ENCODE data around the gene GSTT4.
A peak's percentile ranks its signal among the peaks of the same experiment; 100 is the strongest.
"Not testable (repeated sequence)": the region's sequence is repeated elsewhere in the genome, so short reads cannot be mapped to it uniquely, and the experiment has no call there.

The GSTT4 gene

DNA sequence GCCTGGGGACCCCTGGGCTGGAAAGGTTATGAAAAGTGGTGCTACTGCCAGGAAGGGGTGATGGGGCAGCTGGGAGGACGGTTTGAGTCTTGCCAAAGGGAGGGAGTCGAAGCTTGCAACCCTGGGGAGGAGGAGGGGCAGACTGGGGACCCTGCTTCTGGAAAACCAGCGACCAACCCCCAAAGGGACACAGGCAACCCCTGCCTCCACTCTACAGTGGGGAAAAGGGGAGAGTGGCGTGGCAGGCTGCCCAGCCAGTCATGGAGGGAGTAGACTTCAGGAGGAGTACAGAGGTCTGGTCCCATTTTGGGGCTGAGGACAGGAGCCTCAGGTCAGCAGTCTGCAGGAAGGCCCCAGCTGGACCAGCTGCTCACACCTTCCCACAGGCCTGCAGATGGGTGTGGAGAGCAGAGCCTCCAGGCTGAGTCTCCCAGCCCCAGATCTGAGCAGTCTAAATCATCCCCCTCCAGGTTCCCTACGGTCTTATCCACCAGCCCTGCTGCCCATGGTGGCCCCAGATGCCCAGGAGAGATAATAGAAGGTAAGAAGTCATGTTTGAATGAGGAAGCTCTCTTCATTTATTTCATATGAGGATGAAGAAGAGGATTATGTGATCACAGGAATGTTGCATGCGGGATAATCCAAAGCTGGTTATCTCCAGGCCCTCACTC lies 34.3 kb downstream of the GSTT4 start:
- peaks cover 20 to 27% of the 10 kb centered on the region in 2 donors for H3K36me3 ChIP-seq (ENCODE audit: control insufficient read depth in 2 of 2, insufficient read depth in 2 of 2, low read length in 2 of 2)
- H3K4me3 ChIP-seq (ENCODE audit: low read length in 2 of 2) = no peak overlapping the region
- H3K4me1 ChIP-seq (ENCODE audit: control insufficient read depth, insufficient read depth, low read length) = peaks cover 3% of the 10 kb centered on the region
- no peak overlapping the region for H3K27ac ChIP-seq (ENCODE audit: low read length)
- H3K27me3 ChIP-seq (ENCODE audit: control insufficient read depth in 1 of 2, insufficient read depth in 2 of 2, low read length in 2 of 2) = no peaks in the 10 kb centered on the region
- H3K9ac ChIP-seq (ENCODE audit: low read length in 2 of 2) = no peak overlapping the region
- H3K9me3 ChIP-seq (ENCODE audit: control insufficient read depth in 2 of 2, low read length in 2 of 2) = no peaks in the 10 kb centered on the region

DNA sequence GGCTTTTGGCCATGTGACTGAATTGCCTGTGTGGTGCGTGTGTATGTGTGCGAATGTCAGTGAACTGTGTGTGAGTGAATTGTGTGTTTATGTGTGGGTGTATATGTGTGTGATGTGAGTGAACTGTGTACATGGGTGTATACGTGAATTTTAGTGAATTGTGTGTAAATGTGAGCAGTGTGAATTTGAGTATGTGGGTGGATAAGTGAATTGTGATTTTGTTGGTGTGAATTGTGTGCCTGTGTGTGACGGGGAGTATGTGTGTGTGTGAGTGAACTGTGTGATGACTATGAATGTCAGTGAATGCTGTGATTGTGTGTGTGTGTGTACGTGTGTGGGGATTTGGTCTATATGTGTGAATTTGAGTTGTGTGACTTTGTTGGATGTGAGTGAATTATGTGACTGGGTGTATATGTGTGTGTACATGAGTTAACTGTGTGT lies 35.0 kb downstream of the GSTT4 start:
- no peaks in the 10 kb centered on the region for H3K9me3 ChIP-seq (ENCODE audit: control insufficient read depth in 2 of 2, low read length in 2 of 2)
- no peaks in the 10 kb centered on the region for H3K27me3 ChIP-seq (ENCODE audit: control insufficient read depth in 1 of 2, insufficient read depth in 2 of 2, low read length in 2 of 2)
- peaks cover 20 to 27% of the 10 kb centered on the region in 2 donors for H3K36me3 ChIP-seq (ENCODE audit: control insufficient read depth in 2 of 2, insufficient read depth in 2 of 2, low read length in 2 of 2)
- no peak overlapping the region for H3K4me3 ChIP-seq (ENCODE audit: low read length in 2 of 2)
- H3K27ac ChIP-seq (ENCODE audit: low read length) = no peak overlapping the region
- no peak overlapping the region for H3K9ac ChIP-seq (ENCODE audit: low read length in 2 of 2)
- H3K4me1 ChIP-seq (ENCODE audit: control insufficient read depth, insufficient read depth, low read length) = peaks cover 3% of the 10 kb centered on the region

DNA sequence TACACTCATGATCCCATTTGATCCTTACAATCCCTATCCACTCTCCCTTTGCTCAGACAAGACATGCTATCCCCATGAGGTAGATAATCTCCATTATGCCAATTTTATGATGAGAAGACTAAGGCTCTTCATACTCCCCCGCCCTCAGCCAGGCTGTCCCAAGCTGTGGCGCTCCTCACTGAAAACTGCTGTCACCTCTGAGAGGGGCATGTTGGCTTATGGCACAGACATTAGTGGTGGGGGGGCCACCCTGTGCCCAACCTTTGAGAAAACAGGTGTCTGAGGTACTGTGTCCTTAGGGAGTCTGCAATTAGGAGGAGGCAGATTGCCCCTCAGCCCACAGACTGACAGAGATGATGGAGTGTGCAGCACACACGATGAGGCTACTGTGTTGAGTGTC lies 36.2 kb downstream of the GSTT4 start:
- Histone ChIP-seq H3K4me1 (ENCODE audit: control insufficient read depth, insufficient read depth, low read length) (peaks cover 3% of the 10 kb centered on the region), H3K9me3 (ENCODE audit: control insufficient read depth in 2 of 2, low read length in 2 of 2) (no peaks in the 10 kb centered on the region), H3K9ac (ENCODE audit: low read length in 2 of 2) (no peak overlapping the region), H3K27ac (ENCODE audit: low read length) (no peak overlapping the region), H3K4me3 (ENCODE audit: low read length in 2 of 2) (no peak overlapping the region), H3K27me3 (ENCODE audit: control insufficient read depth in 1 of 2, insufficient read depth in 2 of 2, low read length in 2 of 2) (no peaks in the 10 kb centered on the region), H3K36me3 (ENCODE audit: control insufficient read depth in 2 of 2, insufficient read depth in 2 of 2, low read length in 2 of 2) (peaks cover 20 to 27% of the 10 kb centered on the region in 2 donors)

DNA sequence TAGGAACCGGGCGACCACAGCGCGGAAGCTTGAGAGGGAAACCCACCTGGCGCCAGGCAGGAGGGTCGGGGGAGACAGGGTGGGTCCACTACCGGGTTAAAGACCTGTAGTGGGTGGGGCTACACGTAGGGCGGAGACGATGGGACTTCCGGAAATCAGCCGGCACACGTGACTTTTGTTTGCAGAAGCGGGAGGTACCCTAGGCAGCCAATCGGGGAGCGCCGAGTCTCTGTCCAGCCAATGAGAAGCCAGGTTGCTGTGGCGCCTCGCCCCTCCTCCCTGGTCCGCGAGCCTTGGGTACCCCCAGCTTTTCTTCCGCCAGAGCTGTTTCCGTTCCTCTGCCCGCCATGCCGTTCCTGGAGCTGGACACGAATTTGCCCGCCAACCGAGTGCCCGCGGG lies 38.7 kb downstream of the GSTT4 start, which contains the start of gene DDTL:
Gene DDTL, plus strand, starts transcription at position 321 of the 400 bp plus-strand sequence. Its CDS starts 27 bp downstream, at position 348.
- H3K9ac ChIP-seq (ENCODE audit: low read length in 2 of 2); H3K27me3 ChIP-seq (ENCODE audit: control insufficient read depth in 1 of 2, insufficient read depth in 2 of 2, low read length in 2 of 2); H3K27ac ChIP-seq (ENCODE audit: low read length); H3K9me3 ChIP-seq (ENCODE audit: control insufficient read depth in 2 of 2, low read length in 2 of 2); H3K4me1 ChIP-seq (ENCODE audit: control insufficient read depth, insufficient read depth, low read length); H3K4me3 ChIP-seq (ENCODE audit: low read length in 2 of 2): not testable (repeated sequence)
- peaks cover 18 to 23% of the 10 kb centered on the region in 2 donors for H3K36me3 ChIP-seq (ENCODE audit: control insufficient read depth in 2 of 2, insufficient read depth in 2 of 2, low read length in 2 of 2)

DNA sequence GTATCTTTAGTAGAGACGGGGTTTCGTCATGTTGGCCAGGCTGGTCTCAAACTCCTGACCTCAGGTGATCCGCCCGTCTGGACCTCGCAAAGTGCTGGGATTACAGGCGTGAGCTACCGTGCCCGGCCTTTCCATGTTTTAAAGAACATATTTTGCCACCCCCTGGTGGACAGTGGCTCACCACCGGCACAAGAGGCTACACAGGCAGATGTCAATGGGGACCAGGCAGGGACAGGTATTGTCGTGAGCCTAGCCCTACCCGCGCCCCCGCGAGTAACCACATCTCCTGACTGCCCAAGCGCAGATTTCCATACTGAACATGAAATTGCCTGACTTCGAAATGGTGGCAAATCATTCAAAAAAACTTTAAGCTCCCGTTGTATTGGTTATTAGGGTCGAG lies 39.2 kb downstream of the GSTT4 start:
- not testable (repeated sequence) for H3K4me1 ChIP-seq (ENCODE audit: control insufficient read depth, insufficient read depth, low read length); H3K27ac ChIP-seq (ENCODE audit: low read length); H3K4me3 ChIP-seq (ENCODE audit: low read length in 2 of 2); H3K9me3 ChIP-seq (ENCODE audit: control insufficient read depth in 2 of 2, low read length in 2 of 2); H3K9ac ChIP-seq (ENCODE audit: low read length in 2 of 2); H3K27me3 ChIP-seq (ENCODE audit: control insufficient read depth in 1 of 2, insufficient read depth in 2 of 2, low read length in 2 of 2)
- peaks cover 13 to 20% of the 10 kb centered on the region in 2 donors for H3K36me3 ChIP-seq (ENCODE audit: control insufficient read depth in 2 of 2, insufficient read depth in 2 of 2, low read length in 2 of 2)

DNA sequence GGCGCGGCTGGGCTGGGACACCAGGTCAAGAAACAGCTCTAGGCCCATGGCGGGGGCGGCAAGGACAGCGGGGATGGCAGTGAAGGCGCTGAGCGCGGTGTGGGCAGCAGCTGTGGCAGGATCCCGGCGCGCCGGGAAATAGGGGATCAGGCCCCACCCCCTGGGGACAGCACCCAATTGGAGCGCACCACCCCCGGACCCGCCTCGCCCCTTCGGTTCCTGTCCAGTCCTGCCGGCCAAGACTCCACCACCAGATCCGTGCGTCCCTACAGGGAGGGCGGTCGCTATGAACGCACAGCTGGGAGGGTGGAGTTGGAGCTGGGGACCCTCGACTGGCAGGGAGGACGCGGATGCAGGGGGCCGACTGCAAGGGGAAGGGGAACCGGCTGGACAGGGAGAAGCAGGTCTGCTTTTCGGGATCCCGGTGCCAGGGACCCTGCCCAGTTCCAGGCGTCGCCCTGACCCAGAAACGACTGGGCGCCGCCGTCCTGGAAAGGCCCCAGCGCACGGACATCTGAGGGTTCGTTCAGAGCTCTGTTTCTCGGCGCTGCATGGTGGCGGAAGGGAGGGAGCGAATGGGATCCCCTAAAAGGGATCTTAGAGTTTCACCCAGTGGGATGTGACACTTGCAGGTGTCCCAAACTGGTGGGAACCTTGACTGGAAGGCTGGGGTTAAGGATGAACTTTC lies 44.0 kb downstream of the GSTT4 start, which contains the start of gene GSTT2B:
Gene GSTT2B, minus strand, starts transcription at position 112 of the 688 bp plus-strand sequence. Its CDS starts 64 bp downstream, at position 48.
- not testable (repeated sequence) for H3K4me3 ChIP-seq (ENCODE audit: low read length in 2 of 2); H3K27ac ChIP-seq (ENCODE audit: low read length); H3K36me3 ChIP-seq (ENCODE audit: control insufficient read depth in 2 of 2, insufficient read depth in 2 of 2, low read length in 2 of 2); H3K9me3 ChIP-seq (ENCODE audit: control insufficient read depth in 2 of 2, low read length in 2 of 2); H3K9ac ChIP-seq (ENCODE audit: low read length in 2 of 2); H3K4me1 ChIP-seq (ENCODE audit: control insufficient read depth, insufficient read depth, low read length); H3K27me3 ChIP-seq (ENCODE audit: control insufficient read depth in 1 of 2, insufficient read depth in 2 of 2, low read length in 2 of 2)

DNA sequence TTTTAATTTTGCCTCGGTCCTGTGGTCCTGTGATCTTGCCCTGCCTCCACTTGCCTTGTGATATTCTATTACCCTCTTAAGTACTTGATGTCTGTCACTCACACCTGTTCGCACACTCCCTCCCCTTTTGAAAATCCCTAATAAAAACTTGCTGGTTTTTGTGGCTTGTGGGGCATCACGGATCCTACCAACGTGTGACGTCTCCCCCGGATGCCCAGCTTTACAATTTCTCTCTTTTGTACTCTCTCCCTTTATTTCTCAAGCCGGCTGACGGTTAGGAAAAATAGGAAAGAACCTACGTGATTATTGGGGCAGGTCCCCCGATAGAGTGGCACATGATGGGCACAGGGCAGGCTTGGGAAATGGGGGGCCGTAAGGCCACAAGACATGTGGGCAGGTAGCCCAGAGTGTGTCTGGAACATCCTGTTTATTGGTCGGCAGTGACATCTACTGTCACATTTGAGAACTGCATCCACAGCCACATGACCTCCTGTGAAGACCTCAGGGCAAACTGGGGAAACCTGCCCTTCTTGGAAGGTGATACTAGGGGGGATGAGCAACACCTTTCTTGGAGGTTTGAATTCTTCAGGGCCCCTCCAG lies 48.9 kb downstream of the GSTT4 start:
- H3K27me3 ChIP-seq (ENCODE audit: control insufficient read depth in 1 of 2, insufficient read depth in 2 of 2, low read length in 2 of 2); H3K9ac ChIP-seq (ENCODE audit: low read length in 2 of 2); H3K36me3 ChIP-seq (ENCODE audit: control insufficient read depth in 2 of 2, insufficient read depth in 2 of 2, low read length in 2 of 2); H3K27ac ChIP-seq (ENCODE audit: low read length); H3K9me3 ChIP-seq (ENCODE audit: control insufficient read depth in 2 of 2, low read length in 2 of 2); H3K4me1 ChIP-seq (ENCODE audit: control insufficient read depth, insufficient read depth, low read length): not testable (repeated sequence)
- peak overlapping the region in 1 of 2 donors; percentile 22 for H3K4me3 ChIP-seq (ENCODE audit: low read length in 2 of 2)

DNA sequence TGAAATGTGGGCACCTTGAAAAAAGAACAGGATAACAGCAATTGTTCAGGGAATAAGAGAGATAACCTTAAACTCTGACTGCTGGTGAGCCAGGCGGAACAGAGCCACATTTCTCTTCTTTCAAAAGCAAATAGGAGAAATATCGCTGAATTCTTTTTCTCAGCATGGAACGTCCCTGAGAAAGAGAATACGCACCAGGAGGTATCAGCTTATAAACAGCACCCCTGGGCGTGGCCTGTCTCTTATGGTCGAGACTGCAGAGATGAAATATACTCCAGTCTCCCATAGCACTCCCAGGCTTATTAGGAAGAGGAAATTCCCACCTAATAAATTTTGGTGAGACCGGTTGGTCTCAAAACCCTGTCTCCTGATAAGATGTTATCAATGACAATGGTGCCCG lies 49.4 kb downstream of the GSTT4 start:
- H3K9me3 ChIP-seq (ENCODE audit: control insufficient read depth in 2 of 2, low read length in 2 of 2); H3K27me3 ChIP-seq (ENCODE audit: control insufficient read depth in 1 of 2, insufficient read depth in 2 of 2, low read length in 2 of 2); H3K27ac ChIP-seq (ENCODE audit: low read length); H3K9ac ChIP-seq (ENCODE audit: low read length in 2 of 2); H3K4me1 ChIP-seq (ENCODE audit: control insufficient read depth, insufficient read depth, low read length); H3K36me3 ChIP-seq (ENCODE audit: control insufficient read depth in 2 of 2, insufficient read depth in 2 of 2, low read length in 2 of 2); H3K4me3 ChIP-seq (ENCODE audit: low read length in 2 of 2): not testable (repeated sequence)

DNA sequence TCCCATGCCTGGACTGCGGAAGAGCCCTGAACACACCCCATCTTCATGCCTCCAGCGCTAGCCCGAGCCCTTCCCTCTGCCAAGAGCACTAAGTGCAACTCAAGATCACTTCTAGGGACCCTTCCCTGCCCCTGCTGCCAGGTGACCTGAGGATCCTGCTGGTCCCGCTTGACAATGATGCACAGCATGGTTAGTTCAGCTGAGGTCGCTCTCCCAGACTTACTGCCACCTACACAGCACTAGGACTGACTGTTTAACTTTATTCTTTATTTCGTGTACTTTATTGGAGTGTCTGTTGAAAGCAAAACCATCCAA lies 50.3 kb downstream of the GSTT4 start:
- H3K36me3 ChIP-seq (ENCODE audit: control insufficient read depth in 2 of 2, insufficient read depth in 2 of 2, low read length in 2 of 2); H3K27me3 ChIP-seq (ENCODE audit: control insufficient read depth in 1 of 2, insufficient read depth in 2 of 2, low read length in 2 of 2); H3K27ac ChIP-seq (ENCODE audit: low read length): not testable (repeated sequence)

DNA sequence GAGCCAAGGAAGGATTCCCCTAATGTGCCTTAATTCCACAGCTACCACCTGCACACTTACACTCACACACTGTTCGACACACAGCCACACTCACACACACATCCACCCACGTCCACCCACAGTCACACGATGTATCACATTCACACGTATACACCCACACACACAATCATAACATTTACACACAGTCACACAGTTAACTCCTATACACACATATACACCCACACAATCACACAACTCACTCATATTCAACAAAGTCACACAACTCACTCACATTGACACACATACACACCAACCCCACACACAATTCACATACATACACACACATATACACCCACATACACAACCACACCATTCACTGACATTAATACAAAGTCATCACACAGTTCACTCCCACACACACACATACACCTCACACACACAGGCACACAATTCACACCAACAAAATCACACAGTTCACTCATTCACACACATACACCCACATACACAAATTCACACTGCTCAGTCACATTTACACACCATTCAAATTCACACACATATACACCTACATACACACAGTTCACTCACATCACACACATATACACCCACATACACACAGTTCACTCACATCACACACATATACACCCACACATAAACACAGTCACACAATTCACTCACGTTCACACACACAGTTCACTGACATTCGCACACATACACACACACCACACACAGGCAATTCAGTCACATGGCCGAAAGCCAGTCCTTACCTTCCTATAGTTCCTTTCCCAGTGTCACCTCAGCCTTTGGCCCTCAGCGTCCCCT lies 50.9 kb downstream of the GSTT4 start:
- not testable (repeated sequence) for H3K4me1 ChIP-seq (ENCODE audit: control insufficient read depth, insufficient read depth, low read length); H3K9me3 ChIP-seq (ENCODE audit: control insufficient read depth in 2 of 2, low read length in 2 of 2); H3K27ac ChIP-seq (ENCODE audit: low read length); H3K4me3 ChIP-seq (ENCODE audit: low read length in 2 of 2); H3K27me3 ChIP-seq (ENCODE audit: control insufficient read depth in 1 of 2, insufficient read depth in 2 of 2, low read length in 2 of 2); H3K36me3 ChIP-seq (ENCODE audit: control insufficient read depth in 2 of 2, insufficient read depth in 2 of 2, low read length in 2 of 2); H3K9ac ChIP-seq (ENCODE audit: low read length in 2 of 2)

More for the DNA sequence above, 50.3 kb downstream of the GSTT4 start:
- H3K9me3 ChIP-seq (ENCODE audit: control insufficient read depth in 2 of 2, low read length in 2 of 2); H3K4me3 ChIP-seq (ENCODE audit: low read length in 2 of 2); H3K9ac ChIP-seq (ENCODE audit: low read length in 2 of 2); H3K4me1 ChIP-seq (ENCODE audit: control insufficient read depth, insufficient read depth, low read length): not testable (repeated sequence)
